GM18520 (cell line): ENCODE measurements around the gene NUAK1.

Experiments
- ATAC-seq: cut with Tn5 transposase; IDR thresholded peaks from one replicate; pipeline ENCODE4 v1.9.1; 2021; ENCODE audit not compliant: unreplicated experiment

The NUAK1 gene

DNA sequence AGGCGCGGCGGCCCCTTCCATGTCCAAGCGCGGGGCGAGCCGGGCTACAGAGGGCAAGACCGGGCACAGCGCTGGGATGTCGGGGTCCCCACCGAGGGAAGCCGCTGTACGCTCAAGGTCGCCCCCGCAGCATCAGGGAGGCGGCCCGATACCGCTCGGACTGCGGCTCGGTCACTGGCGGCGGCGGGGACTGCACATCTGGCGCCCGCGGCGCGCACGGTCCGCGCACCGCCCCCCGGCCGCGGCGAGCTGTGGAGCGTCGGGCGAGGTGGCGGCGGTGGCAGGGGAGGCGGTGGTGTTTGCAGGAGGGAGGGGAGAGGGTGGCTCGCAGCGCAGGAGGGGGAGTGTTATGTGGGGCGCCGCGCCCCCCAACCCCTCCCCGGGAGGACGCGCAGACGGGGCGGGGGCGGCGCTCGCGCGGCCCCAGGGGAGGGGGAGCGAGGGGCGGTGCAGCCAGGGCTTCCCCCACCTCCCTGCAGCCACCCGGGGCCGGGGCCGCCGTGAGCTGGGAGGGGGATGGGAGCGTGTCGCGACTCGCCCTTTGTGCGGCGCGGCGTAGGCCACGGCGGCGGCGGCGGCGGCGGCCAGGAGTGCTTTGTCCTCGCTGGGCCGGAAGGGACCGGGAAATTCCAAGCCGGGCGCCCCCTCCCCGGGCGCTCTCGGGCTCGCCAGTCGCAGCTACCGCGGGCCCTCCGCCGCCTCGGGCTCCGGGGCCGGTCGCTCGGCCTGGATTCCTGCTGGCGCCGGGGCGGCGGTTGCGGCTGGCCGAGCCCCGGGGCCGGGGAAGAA is at the start of gene NUAK1:
Gene NUAK1, minus strand, starts transcription at position 322 of the 789 bp plus-strand sequence. Its CDS starts 301 bp downstream, at position 21.
- ATAC-seq = no peak

DNA sequence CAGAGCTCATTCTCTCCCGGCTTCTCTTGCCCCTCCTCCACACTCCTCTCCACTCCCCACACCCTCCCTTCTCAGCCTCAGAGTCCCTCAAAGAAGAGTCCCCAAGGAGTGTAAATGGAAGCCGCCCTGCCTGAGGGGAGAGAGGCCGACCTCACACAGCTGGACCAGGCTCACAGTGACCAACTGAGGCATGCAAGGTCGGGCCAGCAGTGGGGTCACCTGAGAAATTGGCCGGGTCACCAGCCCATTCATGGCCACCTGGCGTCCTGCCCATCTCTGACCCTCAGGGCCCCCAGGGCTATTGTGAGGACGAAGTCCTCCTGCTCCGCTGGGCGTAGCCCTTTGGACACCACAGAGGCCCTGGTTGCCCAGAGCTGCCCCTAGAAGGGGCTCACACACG is 49.5 kb upstream of the NUAK1 start:
- ATAC-seq = no peak

DNA sequence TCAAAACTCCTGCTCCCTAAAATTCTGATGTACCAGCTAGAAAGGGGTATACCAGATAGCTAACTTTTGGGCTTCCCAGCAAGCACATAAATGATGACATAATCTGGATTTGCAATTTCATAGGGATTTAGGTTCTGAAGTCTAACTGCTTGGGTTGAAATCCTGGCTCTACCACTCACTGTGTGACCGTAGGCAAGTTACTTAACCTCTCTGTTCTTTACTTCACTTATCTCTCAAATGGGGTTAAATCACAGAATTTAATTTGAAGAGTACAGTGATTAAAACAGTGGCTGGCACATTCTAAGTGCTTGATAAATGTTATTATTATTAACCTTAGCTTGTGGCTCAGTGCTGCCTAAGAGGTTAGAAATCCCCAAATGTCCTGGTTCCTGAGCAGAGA is 49.1 kb upstream of the NUAK1 start:
- ATAC-seq = no peak

- ATAC-seq = no peak
Observed at GRCh38 chr12:106187155-106187789, 48.5 kb upstream of the NUAK1 start.

DNA sequence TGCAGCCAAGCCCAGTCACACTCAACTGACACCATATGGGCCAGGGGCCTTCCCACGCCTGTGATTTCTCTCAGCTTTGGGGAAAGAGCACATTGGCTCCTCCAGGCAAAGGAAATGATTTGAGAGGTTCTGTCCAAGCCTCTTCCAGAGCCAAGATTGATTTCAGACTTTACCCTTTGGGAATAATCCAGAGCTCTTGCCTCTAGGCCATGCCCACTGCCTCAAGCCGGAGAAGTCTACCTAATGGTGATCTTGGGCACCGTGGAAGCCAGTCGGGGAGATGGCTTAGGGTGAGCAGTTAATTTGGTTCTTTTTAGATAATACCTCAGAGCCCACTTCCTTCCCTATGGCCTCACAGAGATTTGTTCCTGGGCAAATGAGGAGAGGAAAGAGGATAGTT is 45.0 kb upstream of the NUAK1 start:
- ATAC-seq = no peak

DNA sequence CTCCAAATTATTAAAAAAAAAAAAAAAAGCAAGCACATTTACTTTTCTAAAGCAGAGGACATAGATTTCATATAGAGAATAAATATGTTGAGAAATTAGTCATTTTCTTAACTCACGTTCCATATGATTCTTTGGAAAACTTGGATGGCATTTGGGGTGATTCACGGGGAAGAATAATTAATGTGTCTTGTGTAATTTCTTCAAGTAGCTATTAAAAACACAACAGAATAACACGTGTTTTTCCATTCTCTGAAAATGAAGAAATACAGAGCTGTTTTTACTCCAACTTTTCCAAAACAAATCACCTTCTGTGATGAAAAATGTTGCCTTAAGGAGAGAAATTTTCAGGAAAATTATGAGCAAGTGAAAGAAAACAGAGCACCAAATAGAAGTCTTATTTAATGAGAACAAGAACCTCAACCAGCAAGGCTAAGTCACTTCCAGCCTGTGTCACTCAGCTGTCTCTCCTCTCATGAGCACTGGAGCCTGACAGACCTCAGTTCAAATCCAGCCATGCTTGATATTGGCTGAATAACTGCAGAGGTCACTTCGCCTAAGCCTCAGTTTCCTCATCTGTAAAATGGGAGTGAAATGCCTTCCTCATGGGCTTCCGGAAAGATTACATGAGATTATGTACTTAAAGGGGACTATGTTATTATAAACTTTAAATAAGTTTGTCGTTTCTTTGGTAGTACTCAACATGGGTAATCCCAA is 42.8 kb upstream of the NUAK1 start:
- ATAC-seq = no peak

GRCh38 chr12:106179086-106179485 is 40.3 kb upstream of the NUAK1 start:
- no peak for ATAC-seq

DNA sequence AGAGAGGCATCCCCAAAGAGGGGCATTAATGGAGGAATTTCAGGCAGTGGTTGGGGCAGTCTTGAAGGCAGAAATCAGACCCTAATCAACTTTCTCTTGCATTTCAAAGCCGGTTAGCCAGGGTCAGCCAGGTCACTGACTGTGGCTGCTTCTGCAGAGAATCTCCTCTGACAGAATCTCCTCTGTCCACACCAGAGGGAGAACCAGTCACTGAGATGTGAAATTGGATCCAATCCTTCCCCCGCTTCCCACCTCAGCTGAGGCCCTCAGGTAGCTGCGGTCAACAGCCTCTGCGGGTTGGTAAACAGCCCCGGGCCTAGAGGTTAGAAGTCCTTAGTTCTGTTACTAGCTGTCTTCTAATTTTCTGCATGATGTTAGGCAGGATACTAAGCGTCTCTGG is 39.8 kb upstream of the NUAK1 start:
- ATAC-seq = no peak

- no peak for ATAC-seq
Observed at GRCh38 chr12:106176560-106176959, 37.8 kb upstream of the NUAK1 start.

- ATAC-seq = no peak
Observed at GRCh38 chr12:106174876-106175275, 36.1 kb upstream of the NUAK1 start.

GRCh38 chr12:106173442-106173841 is 34.7 kb upstream of the NUAK1 start:
- no peak for ATAC-seq

- ATAC-seq = no peak
Observed at GRCh38 chr12:106171117-106171750, 32.5 kb upstream of the NUAK1 start.

DNA sequence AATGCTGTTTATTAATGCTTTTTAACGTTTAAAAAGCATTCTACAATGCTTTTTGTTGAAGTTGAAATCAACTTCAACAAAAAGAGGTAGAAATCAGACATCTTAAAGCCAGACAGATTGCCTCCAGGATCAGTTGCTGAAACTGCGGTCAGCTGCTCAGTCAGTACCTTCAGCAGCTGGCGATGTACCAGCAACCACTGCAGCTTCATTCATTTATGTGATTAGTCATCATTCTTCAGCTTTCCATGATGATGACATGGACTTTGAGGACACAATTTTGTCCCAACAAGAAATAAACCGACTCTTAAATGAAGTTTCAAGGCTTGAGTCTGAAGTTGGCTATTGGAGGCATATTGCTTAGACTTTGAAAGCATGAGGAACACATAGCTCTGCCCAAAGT is 31.5 kb upstream of the NUAK1 start:
- no peak for ATAC-seq

GRCh38 chr12:106163712-106164111 is 25.0 kb upstream of the NUAK1 start:
- ATAC-seq = no peak

DNA sequence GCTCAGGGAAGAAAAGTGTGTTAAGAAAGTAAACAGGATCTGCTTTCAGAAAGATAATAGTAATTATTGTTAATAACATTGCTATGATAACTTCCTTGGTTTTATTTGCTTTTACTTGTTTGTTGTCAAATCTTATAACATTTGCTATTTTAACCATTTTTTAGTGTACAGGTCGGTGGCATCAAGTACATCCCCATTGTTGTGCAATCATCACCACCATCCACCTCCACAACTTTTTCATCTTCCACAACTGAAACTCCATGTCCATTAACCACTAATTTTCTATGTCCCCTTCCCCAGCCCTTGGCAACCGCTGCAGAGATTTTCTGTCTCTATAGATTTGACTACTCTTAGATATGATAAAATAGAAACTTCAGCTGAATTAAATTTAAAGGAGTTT is 22.7 kb upstream of the NUAK1 start:
- ATAC-seq = no peak

DNA sequence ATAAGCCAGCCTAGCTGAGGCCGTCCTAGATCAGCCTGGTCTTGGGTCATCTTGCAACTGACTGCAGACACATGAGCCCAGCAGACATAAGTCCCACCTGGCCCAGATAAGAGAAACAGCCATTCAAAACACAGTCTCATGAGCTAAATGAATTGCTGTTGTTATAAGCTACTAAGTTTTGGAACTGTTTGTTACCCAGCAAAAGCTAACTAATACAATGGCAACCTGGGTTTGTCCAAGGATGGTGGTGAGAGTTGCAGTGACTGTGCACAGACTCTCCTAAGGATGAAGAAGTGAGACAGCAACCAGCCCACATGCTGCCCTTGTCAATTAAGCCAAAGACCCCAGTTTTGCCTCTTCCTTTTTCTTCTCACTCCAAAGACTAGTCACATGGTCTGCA is 22.2 kb upstream of the NUAK1 start:
- no peak for ATAC-seq

DNA sequence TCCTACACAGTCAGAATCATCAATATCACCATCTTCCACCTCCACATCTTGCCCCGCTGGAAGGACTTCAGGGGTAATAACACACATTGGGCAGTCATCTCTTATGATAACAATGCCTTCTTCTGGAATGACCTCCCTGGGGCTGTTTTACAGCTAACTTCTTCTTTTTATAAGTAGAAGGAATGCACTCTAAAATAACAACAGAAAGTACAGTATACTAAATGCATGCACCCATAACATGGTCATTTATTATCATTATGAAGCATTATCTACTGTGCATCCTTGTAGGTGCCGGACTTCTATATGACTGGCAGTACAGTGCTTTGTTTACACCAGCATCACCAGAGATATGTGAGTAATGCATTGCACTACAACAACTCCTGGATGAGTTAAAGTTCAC is 19.0 kb upstream of the NUAK1 start:
- no peak for ATAC-seq

DNA sequence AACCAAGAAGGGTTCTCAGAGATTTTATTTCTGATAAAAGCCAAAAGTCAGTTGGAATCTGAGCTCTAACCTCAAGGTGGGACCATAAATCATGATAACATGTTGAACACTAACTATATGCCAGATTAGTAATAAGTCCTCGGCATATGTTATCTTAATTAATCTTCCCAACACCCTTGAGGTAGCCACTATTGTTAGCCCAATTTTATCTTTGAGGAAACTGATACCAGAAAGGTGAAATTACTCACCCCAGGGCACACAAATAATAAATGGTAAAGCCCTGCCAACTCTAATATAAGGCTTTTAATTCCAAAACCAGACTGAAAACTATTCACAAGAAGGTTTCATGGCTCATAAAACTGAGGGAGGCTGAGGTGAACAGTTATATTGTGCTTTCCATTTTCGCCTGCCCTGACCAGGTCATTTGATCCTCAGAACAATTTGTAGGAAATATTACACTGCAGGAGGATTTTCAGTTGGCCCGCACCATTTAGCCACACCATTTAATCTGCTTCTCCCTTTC is 16.1 kb upstream of the NUAK1 start:
- no peak for ATAC-seq

DNA sequence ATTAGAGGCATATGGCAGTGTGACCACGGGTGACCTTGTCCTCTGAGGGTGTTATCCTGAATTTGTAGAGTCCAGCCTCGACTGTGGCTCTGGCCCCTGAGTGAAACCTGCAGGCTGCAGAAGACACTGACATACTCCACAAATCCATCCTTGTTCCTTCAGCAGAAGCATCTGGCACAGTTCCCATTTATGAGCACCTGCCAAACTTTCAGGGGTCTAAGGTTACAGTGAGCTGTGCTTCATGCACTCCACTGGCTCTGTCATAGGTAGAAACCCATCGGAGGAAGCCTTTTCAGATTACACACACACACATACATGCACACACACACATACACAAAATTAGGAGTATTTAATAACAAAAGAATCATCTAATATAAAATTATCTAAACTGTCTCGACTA is 13.6 kb upstream of the NUAK1 start:
- ATAC-seq = no peak

DNA sequence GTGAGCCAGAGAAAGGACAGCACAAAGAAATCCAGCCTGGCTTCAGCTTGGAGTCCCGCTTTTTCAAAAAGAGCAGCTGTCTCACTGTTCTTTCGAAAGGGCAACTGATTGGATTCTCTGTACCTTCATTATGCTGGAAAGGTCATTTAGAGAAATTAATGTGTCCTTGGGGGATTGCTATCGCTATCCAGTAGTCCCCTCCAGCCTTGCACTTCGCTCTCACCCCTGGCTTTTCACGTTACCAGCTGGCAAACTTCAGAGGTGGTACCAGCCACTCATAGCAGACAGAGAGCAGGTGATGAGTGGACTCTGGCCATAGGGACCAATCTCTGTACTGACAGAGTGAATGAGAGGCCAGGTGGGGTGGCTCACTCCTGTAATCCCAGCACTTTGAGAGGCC is 11.8 kb upstream of the NUAK1 start:
- ATAC-seq = no peak

GRCh38 chr12:106149096-106149784 is 10.5 kb upstream of the NUAK1 start:
- ATAC-seq = no peak
